SK-N-SH (cell line): ENCODE data around the gene ZNF586. TPM values are rescaled to one million over a fixed set of nuclear protein-coding genes. Genes with fewer than 3 reads are reported as not detected.

Experiments
- CTCF ChIA-PET: fragments of 300-600, 350-600 bp; formaldehyde crosslinking; extraction: SDS; loops from one replicate; lab custom pipeline; 2021; lab: Yijun Ruan, JAX
- POLR2A ChIA-PET: fragments of 350-600 bp; sonication (Branson Sonifier 250); formaldehyde crosslinking; extraction: SDS; loops from one replicate; lab custom pipeline; 2020; ENCODE audit warnings: antibody characterized with exemption, inconsistent platforms; lab: Yijun Ruan, JAX
- DNase-seq: peaks from one replicate; pipeline ENCODE4 v3.0.0; 2012
- H2AFZ ChIP-seq: fragments of 200-600 bp; sonication (generic); 2 replicates; pipeline ENCODE4 v1.8.1; 2016; ENCODE audit warnings: antibody characterized with exemption, mild to moderate bottlenecking, low read depth
- H3F3A ChIP-seq: fragments of 200-600 bp; sonication (generic); replicated peaks from 2 replicates; pipeline ENCODE3; 2016; ENCODE audit warnings: antibody characterized with exemption, mild to moderate bottlenecking; ENCODE audit not compliant: insufficient read depth
- H3K27ac ChIP-seq, 2 experiments: fragments of 200-500 bp in 1 of 2; fragments of 200-600 bp in 1 of 2; sonication (Bioruptor generic) in 1 of 2; sonication (generic), shearing (Covaris generic) in 1 of 2; 2 replicates each; pipeline versions ENCODE4 v1.5.1 to v1.6.1; 2014 to 2016; ENCODE audit warnings: low read depth in 2 of 2, inconsistent platforms in 1 of 2, low read length in 1 of 2, mild to moderate bottlenecking in 1 of 2, mixed read lengths in 1 of 2
- H3K27me3 ChIP-seq: fragments of 200-600 bp; sonication (generic), shearing (Covaris generic); 2 replicates; pipeline ENCODE4 v1.6.1; 2016; ENCODE audit warnings: mixed run types; ENCODE audit not compliant: insufficient read depth
- H3K36me3 ChIP-seq, 2 experiments: fragments of 200-500 bp in 1 of 2; fragments of 200-600 bp in 1 of 2; sonication (Bioruptor generic) in 1 of 2; sonication (generic) in 1 of 2; replicated peaks in 1 of 2; 2 replicates each; pipeline versions ENCODE3 to v1.5.1; 2014 to 2016; ENCODE audit warnings: low read length in 1 of 2, mild to moderate bottlenecking in 1 of 2; ENCODE audit not compliant: insufficient read depth in 2 of 2, control insufficient read depth in 1 of 2
- H3K4me1 ChIP-seq, 2 experiments: fragments of 200-500 bp in 1 of 2; fragments of 200-600 bp in 1 of 2; sonication (Bioruptor generic) in 1 of 2; sonication (generic), shearing (Covaris generic) in 1 of 2; 2 replicates each; pipeline versions ENCODE4 v1.5.1 to v1.6.1; 2014 to 2016; ENCODE audit warnings: low read depth in 1 of 2, low read length in 1 of 2, mixed run types in 1 of 2; ENCODE audit not compliant: insufficient read depth in 2 of 2, control insufficient read depth in 1 of 2
- H3K4me2 ChIP-seq: fragments of 200-600 bp; sonication (generic), shearing (Covaris generic); 2 replicates; pipeline ENCODE4 v1.6.1; 2017; ENCODE audit warnings: mixed run types
- H3K4me3 ChIP-seq, 2 experiments: fragments of 200-500 bp in 1 of 2; fragments of 200-600 bp in 1 of 2; sonication (Bioruptor generic) in 1 of 2; sonication (generic), shearing (Covaris generic) in 1 of 2; 2 replicates each; pipeline versions ENCODE4 v1.5.1 to v1.8.1; 2014 to 2016; ENCODE audit warnings: low read depth in 2 of 2, inconsistent platforms in 1 of 2, low read length in 1 of 2, mild to moderate bottlenecking in 1 of 2, mixed read lengths in 1 of 2, moderate library complexity in 1 of 2
- H3K79me2 ChIP-seq: fragments of 200-600 bp; sonication (generic); 2 replicates; pipeline ENCODE4 v1.8.1; 2017; ENCODE audit warnings: mild to moderate bottlenecking; ENCODE audit not compliant: insufficient read depth
- H3K9ac ChIP-seq: fragments of 200-600 bp; sonication (generic); 2 replicates; pipeline ENCODE4 v1.6.1; 2017; ENCODE audit warnings: mixed run types
- H3K9me2 ChIP-seq: fragments of 200-600 bp; sonication (generic); 2 replicates; pipeline ENCODE4 v1.6.1; 2017; ENCODE audit warnings: mixed run types
- H3K9me3 ChIP-seq: fragments of 200-600 bp; sonication (generic); 2 replicates; pipeline ENCODE4 v1.6.1; 2017; ENCODE audit warnings: mixed run types, mild to moderate bottlenecking, moderate library complexity
- H4K20me1 ChIP-seq: fragments of 200-600 bp; sonication (generic); 2 replicates; pipeline ENCODE4 v1.6.1; 2017; ENCODE audit warnings: mild to moderate bottlenecking, mixed run types; ENCODE audit not compliant: insufficient read depth
- FOSL2 ChIP-seq: IDR thresholded peaks from 2 replicates; pipeline ENCODE4 v1.4.0; 2012; ENCODE audit warnings: low read depth, mild to moderate bottlenecking, moderate library complexity, borderline replicate concordance
- FOXJ3 ChIP-seq: sonication (generic); formaldehyde crosslinking; IDR thresholded peaks from 2 replicates; pipeline ENCODE4 v1.5.1; 2020; ENCODE audit warnings: mild to moderate bottlenecking, missing genetic modification reagents
- FOXM1 ChIP-seq: IDR thresholded peaks from 2 replicates; pipeline ENCODE4 v1.4.0; 2012; ENCODE audit warnings: low read depth, mild to moderate bottlenecking
- JUND ChIP-seq: IDR thresholded peaks from 2 replicates; pipeline ENCODE4 v1.4.0; 2012
- MEF2A ChIP-seq: IDR thresholded peaks from 2 replicates; pipeline ENCODE4 v1.4.0; 2012; ENCODE audit warnings: low read depth, borderline replicate concordance
- MXI1 ChIP-seq: IDR thresholded peaks from 2 replicates; pipeline ENCODE4 v1.6.1; 2012; ENCODE audit warnings: mild to moderate bottlenecking, low read depth, low read length, improper control_type of control experiment
- NFIC ChIP-seq: IDR thresholded peaks from 2 replicates; pipeline ENCODE4 v1.4.0; 2012; ENCODE audit warnings: borderline replicate concordance
- NRF1 ChIP-seq: IDR thresholded peaks from 2 replicates; pipeline ENCODE4 v1.6.1; 2012; ENCODE audit warnings: low read depth, mild to moderate bottlenecking, low read length
- RAD21 ChIP-seq: IDR thresholded peaks from 2 replicates; pipeline ENCODE4 v1.6.1; 2012; ENCODE audit warnings: mild to moderate bottlenecking, low read length
- RCOR1 ChIP-seq: fragments of 150-350 bp; IDR thresholded peaks from 2 replicates; pipeline ENCODE4 v1.6.1; 2017; ENCODE audit warnings: antibody characterized with exemption, low read length
- TCF12 ChIP-seq: IDR thresholded peaks from 2 replicates; pipeline ENCODE4 v1.4.0; 2012
- TEAD4 ChIP-seq: IDR thresholded peaks from 2 replicates; pipeline ENCODE4 v1.4.0; 2012; ENCODE audit warnings: mild to moderate bottlenecking, borderline replicate concordance; ENCODE audit not compliant: insufficient read depth
- WGBS: methylation state at CpG from one replicate; pipeline ENCODE4 v1.1.6; 2017; ENCODE audit warnings: low lambda C conversion rate; 5-methylcytosine and 5-hydroxymethylcytosine counted together
- polyA plus RNA-seq, 3 experiments: library from polyadenylated mRNA; depleted of rRNA; stranded (reverse); fragments of >200 nt; gene quantifications; 2 replicates each; pipeline ENCODE4 v1.2.3, GENCODE V29; 2012
- TF ChIP-seq, protein P1 (sequence below): IDR thresholded peaks from 2 replicates; pipeline ENCODE4 v1.4.0; 2012; ENCODE audit warnings: low read depth
- TF ChIP-seq, protein P2 (sequence below): IDR thresholded peaks from 2 replicates; pipeline ENCODE4; 2012
- TF ChIP-seq, protein P3 (sequence below): fragments of 150-350 bp; IDR thresholded peaks from 2 replicates; pipeline ENCODE4 v1.6.1; 2016; ENCODE audit warnings: mild to moderate bottlenecking, low read depth, low read length
- TF ChIP-seq, protein P4 (sequence below): fragments of 150-350 bp; IDR thresholded peaks from 2 replicates; pipeline ENCODE4 v1.6.1; 2017; ENCODE audit warnings: antibody characterized with exemption, low read length, low read depth, borderline replicate concordance
- TF ChIP-seq, protein P5 (sequence below): IDR thresholded peaks from 2 replicates; pipeline ENCODE4 v1.6.1; 2012; ENCODE audit warnings: mild to moderate bottlenecking, low read depth, low read length, moderate library complexity
- TF ChIP-seq, protein P6 (sequence below): IDR thresholded peaks from 2 replicates; pipeline ENCODE4 v1.4.0; 2012; ENCODE audit warnings: low read depth, borderline replicate concordance
- TF ChIP-seq, protein P7 (sequence below): fragments of 200-600 bp; sonication (generic); IDR thresholded peaks from 2 replicates; pipeline ENCODE4 v1.6.1; 2017; ENCODE audit warnings: antibody characterized with exemption, mild to moderate bottlenecking, moderate library complexity

The ZNF586 gene
- polyA plus RNA-seq, 1 of the 3 experiments (the other 2 are of a cell fraction), result 3.5 TPM

DNA sequence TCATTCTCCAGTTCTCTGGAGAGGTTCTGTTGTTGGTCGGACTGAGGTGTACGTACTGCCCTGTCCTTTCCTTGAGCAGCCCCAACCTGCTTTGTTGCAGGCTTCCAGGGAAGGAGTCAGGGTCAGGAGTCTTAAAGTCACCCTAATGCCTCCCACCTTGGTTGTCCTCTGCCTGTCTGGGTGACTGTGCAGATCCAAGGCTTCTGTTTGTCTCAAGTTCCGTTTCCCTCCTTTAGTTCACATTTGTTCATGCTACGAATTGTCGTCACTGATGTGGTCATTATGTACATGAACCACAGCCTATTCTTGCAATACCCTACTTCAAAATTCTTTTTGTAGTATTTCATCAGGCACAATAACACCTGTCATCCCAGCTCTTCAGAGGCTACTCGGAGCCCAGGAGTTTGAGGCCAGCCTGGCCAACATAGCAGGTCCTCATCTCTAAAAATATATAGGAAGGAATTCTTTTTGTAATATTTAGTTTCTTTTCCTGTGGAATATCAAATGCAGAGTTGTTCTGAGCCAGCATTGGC, 7.4 kb downstream of the ZNF586 start:
- Histone ChIP-seq H3K27ac (no peak overlapping the region), H4K20me1 (no peaks in the 10 kb centered on the region), H3K27me3 (no peaks in the 10 kb centered on the region), H3K9me2 (no peaks in the 10 kb centered on the region), H3K79me2 (peaks cover 49% of the 10 kb centered on the region; the same call in 1 of the 2 replicates), H3F3A (no peaks in the 10 kb centered on the region), H3K4me3 (no peak overlapping the region), H2AFZ (no peak overlapping the region), H3K4me1 (no peaks in the 10 kb centered on the region), H3K4me2 (no peak overlapping the region), H3K36me3 (peaks cover 30 to 44% of the 10 kb centered on the region in 2 experiments), H3K9me3 (0 out of 2 replicates have a peak, but pooled peaks cover 4% of the 10 kb centered on the region), H3K9ac (no peak overlapping the region)
- no peak for DNase-seq
- TF ChIP-seq RCOR1, result no peak
- no peak for TF ChIP-seq NRF1
- no peak for TF ChIP-seq FOXJ3 (CRISPR knock-in tag)
- TF ChIP-seq, protein P1, sequence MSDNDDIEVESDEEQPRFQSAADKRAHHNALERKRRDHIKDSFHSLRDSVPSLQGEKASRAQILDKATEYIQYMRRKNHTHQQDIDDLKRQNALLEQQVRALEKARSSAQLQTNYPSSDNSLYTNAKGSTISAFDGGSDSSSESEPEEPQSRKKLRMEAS, result no peak
- no peak for TF ChIP-seq JUND
- no peak for TF ChIP-seq TEAD4
- TF ChIP-seq, protein P2, sequence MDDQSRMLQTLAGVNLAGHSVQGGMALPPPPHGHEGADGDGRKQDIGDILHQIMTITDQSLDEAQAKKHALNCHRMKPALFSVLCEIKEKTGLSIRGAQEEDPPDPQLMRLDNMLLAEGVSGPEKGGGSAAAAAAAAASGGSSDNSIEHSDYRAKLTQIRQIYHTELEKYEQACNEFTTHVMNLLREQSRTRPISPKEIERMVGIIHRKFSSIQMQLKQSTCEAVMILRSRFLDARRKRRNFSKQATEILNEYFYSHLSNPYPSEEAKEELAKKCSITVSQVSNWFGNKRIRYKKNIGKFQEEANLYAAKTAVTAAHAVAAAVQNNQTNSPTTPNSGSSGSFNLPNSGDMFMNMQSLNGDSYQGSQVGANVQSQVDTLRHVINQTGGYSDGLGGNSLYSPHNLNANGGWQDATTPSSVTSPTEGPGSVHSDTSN, result no peak
- TF ChIP-seq, protein P3, sequence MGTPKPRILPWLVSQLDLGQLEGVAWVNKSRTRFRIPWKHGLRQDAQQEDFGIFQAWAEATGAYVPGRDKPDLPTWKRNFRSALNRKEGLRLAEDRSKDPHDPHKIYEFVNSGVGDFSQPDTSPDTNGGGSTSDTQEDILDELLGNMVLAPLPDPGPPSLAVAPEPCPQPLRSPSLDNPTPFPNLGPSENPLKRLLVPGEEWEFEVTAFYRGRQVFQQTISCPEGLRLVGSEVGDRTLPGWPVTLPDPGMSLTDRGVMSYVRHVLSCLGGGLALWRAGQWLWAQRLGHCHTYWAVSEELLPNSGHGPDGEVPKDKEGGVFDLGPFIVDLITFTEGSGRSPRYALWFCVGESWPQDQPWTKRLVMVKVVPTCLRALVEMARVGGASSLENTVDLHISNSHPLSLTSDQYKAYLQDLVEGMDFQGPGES, result no peak
- TF ChIP-seq TCF12, result no peak
- TF ChIP-seq, protein P4, sequence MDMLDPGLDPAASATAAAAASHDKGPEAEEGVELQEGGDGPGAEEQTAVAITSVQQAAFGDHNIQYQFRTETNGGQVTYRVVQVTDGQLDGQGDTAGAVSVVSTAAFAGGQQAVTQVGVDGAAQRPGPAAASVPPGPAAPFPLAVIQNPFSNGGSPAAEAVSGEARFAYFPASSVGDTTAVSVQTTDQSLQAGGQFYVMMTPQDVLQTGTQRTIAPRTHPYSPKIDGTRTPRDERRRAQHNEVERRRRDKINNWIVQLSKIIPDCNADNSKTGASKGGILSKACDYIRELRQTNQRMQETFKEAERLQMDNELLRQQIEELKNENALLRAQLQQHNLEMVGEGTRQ, result no peak
- TF ChIP-seq, protein P5, sequence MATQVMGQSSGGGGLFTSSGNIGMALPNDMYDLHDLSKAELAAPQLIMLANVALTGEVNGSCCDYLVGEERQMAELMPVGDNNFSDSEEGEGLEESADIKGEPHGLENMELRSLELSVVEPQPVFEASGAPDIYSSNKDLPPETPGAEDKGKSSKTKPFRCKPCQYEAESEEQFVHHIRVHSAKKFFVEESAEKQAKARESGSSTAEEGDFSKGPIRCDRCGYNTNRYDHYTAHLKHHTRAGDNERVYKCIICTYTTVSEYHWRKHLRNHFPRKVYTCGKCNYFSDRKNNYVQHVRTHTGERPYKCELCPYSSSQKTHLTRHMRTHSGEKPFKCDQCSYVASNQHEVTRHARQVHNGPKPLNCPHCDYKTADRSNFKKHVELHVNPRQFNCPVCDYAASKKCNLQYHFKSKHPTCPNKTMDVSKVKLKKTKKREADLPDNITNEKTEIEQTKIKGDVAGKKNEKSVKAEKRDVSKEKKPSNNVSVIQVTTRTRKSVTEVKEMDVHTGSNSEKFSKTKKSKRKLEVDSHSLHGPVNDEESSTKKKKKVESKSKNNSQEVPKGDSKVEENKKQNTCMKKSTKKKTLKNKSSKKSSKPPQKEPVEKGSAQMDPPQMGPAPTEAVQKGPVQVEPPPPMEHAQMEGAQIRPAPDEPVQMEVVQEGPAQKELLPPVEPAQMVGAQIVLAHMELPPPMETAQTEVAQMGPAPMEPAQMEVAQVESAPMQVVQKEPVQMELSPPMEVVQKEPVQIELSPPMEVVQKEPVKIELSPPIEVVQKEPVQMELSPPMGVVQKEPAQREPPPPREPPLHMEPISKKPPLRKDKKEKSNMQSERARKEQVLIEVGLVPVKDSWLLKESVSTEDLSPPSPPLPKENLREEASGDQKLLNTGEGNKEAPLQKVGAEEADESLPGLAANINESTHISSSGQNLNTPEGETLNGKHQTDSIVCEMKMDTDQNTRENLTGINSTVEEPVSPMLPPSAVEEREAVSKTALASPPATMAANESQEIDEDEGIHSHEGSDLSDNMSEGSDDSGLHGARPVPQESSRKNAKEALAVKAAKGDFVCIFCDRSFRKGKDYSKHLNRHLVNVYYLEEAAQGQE, result no peak
- TF ChIP-seq, protein P6, sequence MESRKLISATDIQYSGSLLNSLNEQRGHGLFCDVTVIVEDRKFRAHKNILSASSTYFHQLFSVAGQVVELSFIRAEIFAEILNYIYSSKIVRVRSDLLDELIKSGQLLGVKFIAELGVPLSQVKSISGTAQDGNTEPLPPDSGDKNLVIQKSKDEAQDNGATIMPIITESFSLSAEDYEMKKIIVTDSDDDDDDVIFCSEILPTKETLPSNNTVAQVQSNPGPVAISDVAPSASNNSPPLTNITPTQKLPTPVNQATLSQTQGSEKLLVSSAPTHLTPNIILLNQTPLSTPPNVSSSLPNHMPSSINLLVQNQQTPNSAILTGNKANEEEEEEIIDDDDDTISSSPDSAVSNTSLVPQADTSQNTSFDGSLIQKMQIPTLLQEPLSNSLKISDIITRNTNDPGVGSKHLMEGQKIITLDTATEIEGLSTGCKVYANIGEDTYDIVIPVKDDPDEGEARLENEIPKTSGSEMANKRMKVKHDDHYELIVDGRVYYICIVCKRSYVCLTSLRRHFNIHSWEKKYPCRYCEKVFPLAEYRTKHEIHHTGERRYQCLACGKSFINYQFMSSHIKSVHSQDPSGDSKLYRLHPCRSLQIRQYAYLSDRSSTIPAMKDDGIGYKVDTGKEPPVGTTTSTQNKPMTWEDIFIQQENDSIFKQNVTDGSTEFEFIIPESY, result no peak
- TF ChIP-seq FOXM1, result no peak
- TF ChIP-seq RAD21, result no peak
- TF ChIP-seq FOSL2, result no peak
- no peak for TF ChIP-seq MXI1
- TF ChIP-seq MEF2A, result no peak
- TF ChIP-seq NFIC, result no peak
- TF ChIP-seq, protein P7, sequence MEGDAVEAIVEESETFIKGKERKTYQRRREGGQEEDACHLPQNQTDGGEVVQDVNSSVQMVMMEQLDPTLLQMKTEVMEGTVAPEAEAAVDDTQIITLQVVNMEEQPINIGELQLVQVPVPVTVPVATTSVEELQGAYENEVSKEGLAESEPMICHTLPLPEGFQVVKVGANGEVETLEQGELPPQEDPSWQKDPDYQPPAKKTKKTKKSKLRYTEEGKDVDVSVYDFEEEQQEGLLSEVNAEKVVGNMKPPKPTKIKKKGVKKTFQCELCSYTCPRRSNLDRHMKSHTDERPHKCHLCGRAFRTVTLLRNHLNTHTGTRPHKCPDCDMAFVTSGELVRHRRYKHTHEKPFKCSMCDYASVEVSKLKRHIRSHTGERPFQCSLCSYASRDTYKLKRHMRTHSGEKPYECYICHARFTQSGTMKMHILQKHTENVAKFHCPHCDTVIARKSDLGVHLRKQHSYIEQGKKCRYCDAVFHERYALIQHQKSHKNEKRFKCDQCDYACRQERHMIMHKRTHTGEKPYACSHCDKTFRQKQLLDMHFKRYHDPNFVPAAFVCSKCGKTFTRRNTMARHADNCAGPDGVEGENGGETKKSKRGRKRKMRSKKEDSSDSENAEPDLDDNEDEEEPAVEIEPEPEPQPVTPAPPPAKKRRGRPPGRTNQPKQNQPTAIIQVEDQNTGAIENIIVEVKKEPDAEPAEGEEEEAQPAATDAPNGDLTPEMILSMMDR, result no peak
- POLR2A ChIA-PET, result no interaction called here
- CTCF ChIA-PET, result no interaction called here
- WGBS, result 88% methylated on average over 6 of the region's 6 CpGs
